ENCODE results near the gene ADAMTS18. TPM values are rescaled to one million over a fixed set of nuclear protein-coding genes. Genes with fewer than 3 reads are reported as not detected.

ADAMTS18 gene
- total RNA-seq, 2 donors from 2014 or later = 2.7 TPM; not detected in 1

DNA sequence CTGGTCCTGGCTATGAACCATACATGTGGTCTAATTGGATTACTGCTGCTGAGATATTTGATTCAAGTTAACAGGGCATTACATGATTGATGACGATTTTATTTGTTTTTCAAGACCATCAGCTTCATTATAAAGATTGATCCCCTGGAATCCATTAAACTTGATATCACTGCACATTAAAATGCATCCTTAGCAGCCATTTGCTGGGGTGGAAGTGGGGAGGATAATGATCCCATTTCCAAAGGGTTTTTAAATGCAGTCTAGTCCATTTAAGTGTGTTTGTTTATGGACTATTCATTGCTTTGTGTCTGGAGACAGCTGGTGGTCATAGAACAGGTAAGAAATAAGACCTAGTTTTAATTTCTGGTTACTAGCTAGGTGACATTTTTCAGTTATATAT lies 40.9 kb downstream of the ADAMTS18 start:
- Histone ChIP-seq H3K9me3 (no peaks in the 10 kb centered on the region), H3K36me3 (no peaks in the 10 kb centered on the region), H3K4me3 (no peak overlapping the region), H3K4me1 (replicated peaks) (no peaks in the 10 kb centered on the region), H3K27ac (no peak overlapping the region), H3K27me3 (replicated peaks; ENCODE audit: insufficient read depth) (no peaks in the 10 kb centered on the region)
- 75% methylated on average over 1 of the region's 1 CpG for WGBS
- DNase-seq (ENCODE audit: low spot score) = no peak
- intact Hi-C loops (cut with DNase I) = no loop called here
- TF ChIP-seq POLR2AphosphoS5 (IDR thresholded peaks at IDR 0.05) (no peak), CTCF (IDR thresholded peaks at IDR 0.05) (no peak), POLR2A (IDR thresholded peaks at IDR 0.05) (no peak)

DNA sequence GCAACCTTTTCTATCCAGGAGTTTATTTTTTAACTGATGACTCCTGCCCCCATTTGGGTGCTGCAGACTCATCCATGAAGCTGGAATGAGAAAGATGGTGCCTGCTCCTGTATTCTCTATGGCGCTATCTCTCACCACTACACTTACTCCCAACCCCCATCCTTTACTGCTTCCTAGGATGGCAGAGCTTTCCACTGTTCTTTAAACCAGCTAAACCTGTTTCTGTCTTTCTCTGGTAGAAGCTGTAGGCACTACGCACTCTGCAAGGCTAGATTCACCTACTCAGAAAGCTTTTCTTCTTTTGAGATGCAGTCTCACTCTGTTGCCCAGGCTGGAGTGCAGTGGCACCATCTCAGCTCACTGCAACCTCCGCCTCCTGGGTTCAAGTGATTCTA lies 47.0 kb downstream of the ADAMTS18 start:
- no peaks in the 10 kb centered on the region for H3K36me3 ChIP-seq
- 62% methylated on average over 3 of the region's 3 CpGs for WGBS

GRCh38 chr16:77386831-77387814 lies 47.7 kb downstream of the ADAMTS18 start:
- Histone ChIP-seq H3K4me3 (no peak overlapping the region), H3K27me3 (replicated peaks; ENCODE audit: insufficient read depth) (no peaks in the 10 kb centered on the region), H3K9me3 (no peaks in the 10 kb centered on the region), H3K4me1 (replicated peaks) (no peaks in the 10 kb centered on the region), H3K27ac (no peak overlapping the region), H3K36me3 (no peaks in the 10 kb centered on the region)
- DNase-seq (ENCODE audit: low spot score) = no peak
- intact Hi-C loops (cut with DNase I) = no loop called here
- WGBS = 67% methylated on average over 9 of the region's 9 CpGs
- TF ChIP-seq POLR2AphosphoS5 (IDR thresholded peaks at IDR 0.05) (no peak), CTCF (IDR thresholded peaks at IDR 0.05) (no peak), POLR2A (IDR thresholded peaks at IDR 0.05) (no peak)

More for the DNA sequence above, 47.0 kb downstream of the ADAMTS18 start:
- no peaks in the 10 kb centered on the region for H3K27me3 ChIP-seq (replicated peaks; ENCODE audit: insufficient read depth)
- no peak for DNase-seq (ENCODE audit: low spot score)
- H3K4me1 ChIP-seq (replicated peaks) = no peaks in the 10 kb centered on the region
- H3K4me3 ChIP-seq = no peak overlapping the region
- no peak for TF ChIP-seq POLR2A (IDR thresholded peaks at IDR 0.05)
- no peak for TF ChIP-seq POLR2AphosphoS5 (IDR thresholded peaks at IDR 0.05)
- TF ChIP-seq CTCF (IDR thresholded peaks at IDR 0.05) = no peak
- H3K9me3 ChIP-seq = no peaks in the 10 kb centered on the region
- H3K27ac ChIP-seq = no peak overlapping the region
- intact Hi-C loops (cut with DNase I) = no loop called here

DNA sequence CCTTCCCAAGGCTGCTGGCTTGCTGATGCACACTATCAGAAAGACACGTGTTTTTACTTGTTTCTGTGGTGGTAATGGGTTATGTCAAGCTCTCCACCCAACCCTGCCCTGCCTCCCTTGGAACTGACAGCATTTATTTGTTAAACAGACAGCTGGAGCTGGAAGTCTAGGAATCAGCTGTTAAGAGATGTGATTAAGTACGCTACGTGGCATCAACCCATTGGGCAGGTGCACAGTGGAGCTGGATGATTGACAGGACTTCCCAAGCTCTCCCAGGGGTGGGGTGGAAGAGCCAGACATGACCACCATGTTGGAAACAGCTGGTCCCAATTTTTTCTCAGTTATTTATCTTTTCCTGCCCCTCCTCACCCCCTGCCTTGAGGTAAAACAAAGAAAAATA lies 49.4 kb downstream of the ADAMTS18 start:
- DNase-seq (ENCODE audit: low spot score) = no peak
- no peaks in the 10 kb centered on the region for H3K36me3 ChIP-seq
- no peak for TF ChIP-seq POLR2AphosphoS5 (IDR thresholded peaks at IDR 0.05)
- TF ChIP-seq POLR2A (IDR thresholded peaks at IDR 0.05) = no peak
- no peak for TF ChIP-seq CTCF (IDR thresholded peaks at IDR 0.05)
- no peak overlapping the region for H3K4me3 ChIP-seq
- H3K9me3 ChIP-seq = no peaks in the 10 kb centered on the region
- intact Hi-C loops (cut with DNase I) = no loop called here
- no peaks in the 10 kb centered on the region for H3K27me3 ChIP-seq (replicated peaks; ENCODE audit: insufficient read depth)
- 55% methylated on average over 3 of the region's 3 CpGs for WGBS
- H3K27ac ChIP-seq = no peak overlapping the region
- H3K4me1 ChIP-seq (replicated peaks) = no peaks in the 10 kb centered on the region

Measured in prostate gland (tissue), 2 donors.